Stimulated activated CD8-positive, alpha-beta memory T cell treated with anti-CD3 and anti-CD28 coated beads, Interleukin-4, amount 100 ng/mL, for 24 hours (primary cell): Measurements from ENCODE around the gene C4orf36.
"Not testable (repeated sequence)": the region's sequence is repeated elsewhere in the genome, so short reads cannot be mapped to it uniquely, and the experiment has no call there.

Experiments
- DNase-seq: peaks from one replicate; pipeline ENCODE4 v3.0.0-alpha.2; 2020; ENCODE audit warnings: low read depth

Gene C4orf36

DNA sequence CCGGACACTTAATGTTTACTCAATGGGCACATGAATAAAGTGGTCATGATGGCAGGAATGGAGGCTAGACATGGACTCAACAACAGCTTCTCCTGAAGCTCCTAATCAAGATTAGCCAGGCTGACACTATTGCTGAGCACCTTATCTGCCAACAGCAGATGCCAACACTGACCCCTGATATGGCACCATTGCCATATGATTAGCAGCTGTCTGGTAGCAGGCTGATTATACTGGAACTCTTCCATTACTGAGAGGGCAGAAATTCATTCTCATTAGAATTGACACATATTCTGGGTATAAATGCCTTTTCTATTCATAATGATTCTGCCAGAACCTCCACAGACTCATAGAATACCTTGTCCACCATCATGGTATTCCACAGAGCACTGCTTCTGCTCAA is 24.2 kb upstream of the C4orf36 start:
- no peak for DNase-seq

DNA sequence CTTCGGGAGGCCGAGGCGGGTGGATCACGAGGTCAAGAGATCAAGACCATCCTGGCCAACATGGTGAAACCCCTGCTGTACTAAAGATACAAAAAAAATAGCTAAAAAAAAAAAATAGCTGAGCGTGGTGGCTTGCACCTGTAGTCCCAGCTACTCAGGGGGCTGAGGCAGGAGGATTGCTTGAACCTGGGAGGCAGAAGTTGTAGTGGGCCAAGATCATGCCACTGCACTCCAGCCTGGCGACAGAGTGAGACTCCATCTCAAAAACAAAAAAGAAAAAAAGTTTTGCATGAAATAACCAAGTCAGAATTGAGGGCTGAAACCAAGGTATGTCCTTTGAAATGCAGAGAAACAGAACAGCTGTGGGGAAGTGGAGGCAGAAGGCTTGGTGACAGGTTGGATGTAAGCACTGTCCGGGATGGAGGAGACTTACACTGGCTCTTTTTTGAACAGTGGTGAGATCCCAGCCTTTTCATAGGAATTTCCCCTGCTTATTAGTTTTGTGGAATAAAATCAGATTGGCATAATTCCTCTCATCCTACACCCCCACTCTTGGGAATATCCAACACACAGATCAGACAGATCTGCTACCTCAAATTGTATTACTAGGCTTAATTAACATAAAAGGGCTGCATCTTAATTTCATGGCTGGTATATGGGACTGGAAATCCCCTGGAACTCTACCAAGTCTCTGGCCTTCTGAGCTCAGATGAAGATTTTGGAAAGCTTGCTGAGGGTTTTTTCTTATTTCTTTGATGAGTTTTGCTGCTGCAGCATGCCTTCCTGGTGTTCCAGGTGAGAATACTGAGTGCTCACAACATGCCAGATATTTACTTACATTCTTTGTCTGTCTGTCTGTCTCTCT is 18.8 kb upstream of the C4orf36 start:
- DNase-seq: no peak

DNA sequence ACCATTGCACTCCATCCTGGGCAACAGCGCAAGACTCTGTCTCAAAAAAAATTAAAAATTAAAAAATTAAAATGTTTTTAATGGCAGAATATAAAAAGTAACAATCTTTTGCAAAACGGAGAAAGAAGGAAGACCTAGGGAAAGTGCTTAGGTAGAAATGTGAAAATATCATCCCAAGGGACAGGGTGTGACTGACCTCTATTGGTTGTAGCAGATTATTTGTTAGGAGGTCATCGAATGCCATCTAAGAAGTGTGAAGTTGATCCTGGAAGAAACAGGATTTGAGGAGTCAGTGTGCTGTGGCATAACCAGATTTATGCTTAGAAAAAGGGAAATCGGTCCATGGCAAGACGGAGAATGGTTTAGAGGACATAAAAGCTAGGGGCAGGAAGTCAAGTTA is 18.1 kb upstream of the C4orf36 start:
- no peak for DNase-seq

DNA sequence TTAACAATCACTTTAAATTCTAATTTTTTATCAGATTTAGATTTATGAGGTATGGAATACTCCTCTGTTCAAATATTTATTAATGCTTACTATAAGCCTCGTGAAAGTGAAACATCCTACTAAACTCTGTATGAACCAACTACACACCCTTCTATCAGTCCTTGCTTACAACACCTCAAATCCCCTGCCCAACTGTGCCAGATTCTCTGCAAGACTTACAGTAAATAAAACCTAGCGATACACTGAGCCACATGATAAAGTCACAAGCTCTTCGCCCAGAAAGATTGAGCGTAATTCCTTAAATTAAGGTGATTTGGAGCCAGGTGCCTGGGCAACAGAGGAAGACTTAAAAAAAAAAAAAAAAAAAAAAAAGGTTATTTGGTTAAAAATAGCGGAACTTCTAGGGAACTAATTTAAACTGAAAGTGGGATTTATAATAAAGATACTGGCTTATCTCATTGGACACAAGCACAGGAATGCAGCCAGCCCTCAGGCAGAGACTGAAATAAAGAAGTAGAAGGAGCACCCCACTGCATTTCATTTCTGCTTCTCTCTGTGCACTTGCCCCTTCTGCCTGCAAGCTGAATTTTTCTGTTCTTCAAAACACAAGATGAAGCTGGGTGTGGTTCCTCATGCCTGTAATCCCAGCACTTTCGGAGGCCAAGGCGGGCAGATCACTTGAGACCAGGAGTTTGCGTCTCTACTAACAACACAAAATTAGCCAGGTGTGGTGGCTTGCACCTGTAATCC is 17.5 kb upstream of the C4orf36 start:
- DNase-seq: no peak

DNA sequence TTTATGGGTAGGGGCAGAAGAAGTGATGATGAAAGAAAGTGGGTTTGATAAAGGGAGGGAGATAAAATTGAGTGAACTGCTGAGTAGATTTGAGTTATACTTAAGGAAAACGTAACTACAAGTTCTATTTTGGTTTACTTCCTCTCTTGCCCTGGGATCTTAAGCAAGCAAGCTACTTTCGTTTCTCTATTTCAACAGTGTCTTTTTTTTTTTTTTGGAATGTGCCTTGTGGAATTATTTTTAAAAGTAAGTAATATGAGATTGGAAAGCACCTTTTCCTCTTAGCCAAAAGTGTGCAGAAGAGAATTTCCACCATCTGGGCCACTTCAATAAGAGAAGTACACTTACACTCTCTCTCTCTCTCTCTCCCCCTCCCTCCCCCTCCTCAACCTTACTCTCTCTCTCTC is 16.0 kb upstream of the C4orf36 start:
- DNase-seq: no peak

DNA sequence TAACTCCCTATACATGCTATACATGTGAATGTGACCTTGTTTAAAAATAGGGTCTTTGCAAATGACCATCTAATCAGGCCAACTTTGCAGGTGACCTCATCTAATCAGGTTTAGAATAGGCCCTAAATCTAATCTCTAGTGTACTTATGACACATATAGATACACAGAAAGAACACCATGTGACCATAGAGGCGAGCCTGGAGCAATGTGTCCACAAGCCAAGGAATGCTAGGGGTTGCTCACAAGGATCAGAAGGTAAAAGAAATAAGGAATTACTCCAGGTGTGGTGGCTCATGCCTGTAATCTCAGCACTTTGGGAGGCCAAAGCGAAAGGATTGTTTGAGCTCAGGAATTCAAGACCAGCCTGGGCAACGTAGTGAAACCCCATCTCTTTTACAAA is 9.6 kb upstream of the C4orf36 start:
- no peak for DNase-seq

DNA sequence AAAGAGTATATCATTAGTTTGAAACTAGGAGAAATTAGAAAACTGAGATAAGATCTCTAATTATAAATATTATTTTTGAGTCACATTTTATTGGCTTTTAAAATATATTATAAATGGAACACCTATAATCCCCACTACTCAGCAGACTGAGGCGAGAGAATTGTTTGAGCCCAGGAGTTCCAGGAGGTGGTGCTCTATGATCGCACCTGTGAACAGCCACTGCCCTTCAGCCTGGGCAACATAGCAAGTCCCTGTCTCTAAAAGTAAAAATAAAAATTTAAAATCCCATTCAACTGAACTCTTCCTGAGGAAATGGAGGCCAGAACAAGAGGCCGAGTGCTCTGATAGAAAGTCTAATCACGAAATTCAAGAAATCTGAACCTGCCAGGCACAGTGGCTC is 6.3 kb upstream of the C4orf36 start:
- no peak for DNase-seq

DNA sequence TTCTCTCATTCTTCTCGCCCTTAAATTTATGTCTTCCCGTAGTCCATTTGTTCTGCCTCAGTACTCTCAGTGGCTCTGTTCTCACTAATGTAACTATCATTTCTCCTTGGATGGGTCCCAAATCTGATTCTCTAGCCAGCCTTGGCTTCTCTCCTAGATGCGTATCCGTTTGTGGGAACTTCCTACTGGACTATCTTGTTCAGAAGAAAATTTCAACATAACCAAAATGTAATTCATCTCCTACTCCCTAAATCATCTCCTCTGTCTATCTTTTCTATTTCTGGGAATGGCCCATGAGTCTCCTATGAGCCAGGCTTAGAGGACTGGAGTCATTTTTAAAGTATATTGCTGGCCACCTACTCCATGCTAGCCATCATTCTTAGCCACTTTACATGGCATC is 4.4 kb upstream of the C4orf36 start:
- no peak for DNase-seq

DNA sequence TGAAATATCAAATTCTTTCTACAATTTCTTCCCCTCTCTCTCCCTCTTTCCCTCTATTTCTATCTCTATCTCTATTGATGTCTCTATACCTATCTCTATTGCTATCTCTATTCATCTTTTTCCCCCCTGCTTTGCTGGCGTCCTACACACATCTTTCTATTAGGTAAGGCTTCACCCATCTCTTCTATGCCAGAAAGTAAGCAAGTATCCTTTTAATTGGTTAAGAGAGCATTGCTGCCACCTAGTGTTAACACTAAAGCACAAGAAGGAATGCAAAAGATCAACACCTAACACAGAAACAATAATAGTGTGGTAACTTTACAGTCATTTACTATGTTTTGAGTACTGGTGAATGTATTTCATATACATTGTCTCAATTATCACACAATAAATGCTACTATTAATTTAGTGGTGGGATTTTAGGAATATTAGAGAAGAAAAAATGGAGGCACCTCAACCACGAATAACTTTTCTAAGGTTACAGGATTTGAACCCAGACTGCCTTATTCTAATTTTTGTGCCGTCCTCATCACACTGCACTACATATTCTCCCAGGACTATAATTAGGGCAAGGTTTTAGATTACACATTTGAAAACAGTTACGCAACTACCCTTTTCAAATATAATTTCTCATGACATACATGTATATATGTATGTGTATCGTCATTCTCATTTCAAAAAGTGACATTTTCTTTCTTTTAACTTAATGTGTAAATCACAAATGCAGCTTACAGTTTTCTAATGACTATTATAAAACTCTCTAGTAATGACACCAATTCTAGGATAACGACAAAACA is 3.7 kb upstream of the C4orf36 start:
- no peak for DNase-seq

DNA sequence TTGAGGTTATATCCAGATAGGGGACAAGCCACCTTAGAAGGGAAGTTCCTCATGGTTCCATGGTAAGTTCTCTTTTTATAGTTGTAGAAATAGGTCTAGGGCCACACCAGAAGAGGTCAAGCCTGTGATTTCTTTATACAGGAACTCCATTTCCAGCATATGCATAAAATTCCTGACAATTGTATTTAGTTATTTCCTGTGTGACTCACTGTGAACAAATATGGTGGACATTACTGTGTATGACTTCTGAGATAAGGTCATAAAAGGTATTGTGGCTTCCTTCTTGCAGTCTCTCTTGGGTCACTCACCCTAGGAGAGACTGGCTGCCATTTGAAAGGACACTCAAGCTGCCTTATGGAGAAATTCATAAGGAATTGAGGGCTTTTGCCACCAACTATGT is 2.2 kb upstream of the C4orf36 start:
- DNase-seq: no peak

DNA sequence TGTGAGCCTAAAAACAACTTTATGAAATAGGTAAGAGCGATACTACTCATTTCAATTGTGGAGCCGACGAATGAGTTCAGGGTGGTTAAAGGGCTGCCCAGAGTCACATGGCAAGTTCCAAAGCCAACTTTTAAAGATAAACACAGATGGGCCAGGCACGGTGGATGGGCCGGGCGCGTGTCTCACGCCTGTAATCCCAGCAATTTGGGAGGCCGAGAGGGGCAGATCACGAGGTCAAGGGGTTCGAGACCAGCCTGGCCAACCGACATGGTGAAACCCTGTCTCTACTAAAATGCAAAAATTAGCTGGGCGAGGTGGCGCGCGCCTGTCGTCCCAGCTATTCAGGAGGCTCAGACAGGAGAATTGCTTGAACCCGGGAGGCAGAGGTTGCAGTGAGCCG is 914 bp upstream of the C4orf36 start:
- DNase-seq: no peak

DNA sequence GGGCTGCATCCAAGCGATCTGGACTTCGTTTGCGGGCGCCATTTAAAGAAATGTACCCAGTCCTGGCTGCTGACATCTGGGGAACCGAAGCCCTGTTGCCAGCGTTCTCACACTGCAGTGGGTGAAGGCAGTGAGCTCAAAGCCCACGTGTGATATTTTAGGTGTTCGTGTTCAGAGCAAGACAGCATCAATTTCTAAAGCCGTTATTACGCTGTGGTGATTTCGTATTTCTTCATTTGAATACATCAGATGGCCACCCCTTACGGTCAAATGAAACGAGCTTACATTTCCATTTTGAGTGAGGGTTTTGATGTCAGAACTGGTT is 376 bp upstream of the C4orf36 start:
- no peak for DNase-seq

DNA sequence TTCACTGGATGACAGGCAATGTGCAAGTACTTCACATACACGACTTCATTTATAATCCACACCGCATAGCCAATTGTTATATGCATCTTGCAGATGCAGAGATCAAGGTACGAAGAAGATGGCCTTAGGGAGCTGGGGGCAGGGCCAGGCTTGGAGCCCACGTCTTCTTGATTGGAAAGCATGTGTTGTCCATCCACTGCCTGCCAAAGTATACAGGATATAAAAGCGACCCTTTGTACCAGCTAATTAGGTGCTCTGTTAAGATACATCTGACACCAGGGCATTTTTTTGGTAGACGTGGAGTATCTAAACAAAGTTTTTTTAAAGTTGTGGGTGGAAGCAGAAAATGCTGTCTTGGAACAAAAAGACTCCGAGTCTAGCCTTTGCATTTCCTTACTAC is 1.4 kb downstream of the C4orf36 start:
- no peak for DNase-seq

DNA sequence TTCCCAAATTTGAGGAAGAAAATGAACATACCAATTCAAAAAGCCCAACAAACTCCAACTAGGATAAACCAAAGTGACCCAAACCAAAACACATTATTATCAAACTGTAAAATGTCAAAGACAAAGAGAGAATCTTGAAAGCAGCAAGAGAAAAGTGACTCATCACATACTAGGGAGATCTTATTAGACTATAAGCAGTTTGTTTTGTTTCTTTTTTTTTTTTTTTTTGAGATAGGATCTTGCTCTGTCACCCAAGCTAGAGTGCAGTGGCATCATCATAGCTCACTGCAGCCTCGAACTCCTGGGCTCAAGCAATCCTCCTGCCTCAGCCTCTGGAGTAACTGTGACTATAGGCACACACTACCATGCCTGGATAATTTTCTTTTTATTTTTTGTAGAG is 12.6 kb downstream of the C4orf36 start:
- DNase-seq: no peak

DNA sequence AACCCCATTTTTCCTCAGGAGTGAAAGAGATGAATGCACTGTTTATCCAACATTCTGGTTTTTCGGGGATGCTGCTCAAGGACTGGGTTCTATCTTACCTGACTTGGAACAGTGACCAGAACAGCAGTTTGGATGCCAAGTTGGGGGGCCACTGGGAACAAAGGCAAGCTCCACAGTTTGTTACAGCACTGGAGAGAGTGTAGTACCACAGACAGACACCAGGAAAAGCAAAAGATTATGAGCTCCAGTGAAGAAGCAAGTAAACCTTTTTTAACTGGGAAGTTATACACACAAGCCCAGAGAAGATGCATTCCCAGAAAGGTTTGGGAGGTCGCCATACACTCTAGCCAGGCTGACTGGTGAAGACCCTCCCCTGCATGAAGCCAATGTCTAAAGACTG is 13.6 kb downstream of the C4orf36 start:
- DNase-seq: no peak

DNA sequence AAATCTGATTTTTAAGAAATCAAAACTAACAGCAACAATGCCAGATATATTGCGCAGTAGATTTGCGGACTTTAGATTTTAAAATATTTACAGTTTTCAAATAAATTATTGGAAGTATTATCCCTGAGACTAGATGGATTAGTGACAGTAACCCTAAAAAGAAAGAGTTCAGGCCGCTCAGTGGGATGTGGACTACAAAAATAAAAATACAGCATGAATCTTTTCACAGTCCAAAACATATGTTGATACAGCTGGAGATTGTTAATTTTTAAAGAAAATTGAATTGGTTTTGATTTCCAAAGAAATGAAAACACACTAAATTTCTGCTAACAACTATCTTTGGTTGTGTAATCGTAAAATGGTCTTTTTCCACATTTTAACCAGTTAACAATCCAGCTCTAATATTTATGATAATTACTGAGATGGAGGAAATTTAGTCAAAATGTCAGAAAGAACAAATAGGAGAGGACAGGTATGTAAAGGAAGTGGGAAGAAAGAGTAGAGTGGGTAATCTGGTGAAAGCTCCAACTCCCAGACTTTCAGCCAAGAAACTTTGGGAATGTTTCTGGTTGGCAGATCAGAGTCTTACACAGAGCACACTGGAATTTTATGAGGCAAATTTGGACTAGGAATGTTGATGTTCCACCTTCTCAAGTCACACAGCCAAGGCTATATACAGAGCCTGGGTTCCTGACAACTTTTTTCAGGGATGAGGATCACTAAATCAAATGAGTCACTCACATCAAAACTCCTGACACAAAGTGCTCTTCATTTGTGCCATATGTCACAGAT is 15.1 kb downstream of the C4orf36 start:
- no peak for DNase-seq

DNA sequence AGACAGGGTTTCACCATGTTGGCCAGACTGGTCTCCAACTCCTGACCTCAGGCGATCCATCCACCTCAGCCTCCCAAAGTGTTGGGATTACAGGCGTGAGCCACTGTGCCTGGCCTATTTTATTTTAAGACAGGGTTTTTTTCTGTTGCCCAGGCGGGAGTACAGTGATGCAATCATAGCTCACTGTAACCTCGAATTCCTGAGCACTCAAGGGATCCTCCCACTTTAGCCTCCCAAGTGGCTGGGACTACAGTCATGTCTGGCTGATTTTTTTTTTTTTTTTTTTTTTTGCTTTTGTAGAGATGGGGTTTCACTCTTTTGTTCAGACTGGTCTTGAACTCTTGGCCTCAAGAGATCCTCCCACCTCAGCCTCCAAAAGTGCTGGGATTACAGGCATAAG is 16.8 kb downstream of the C4orf36 start:
- not testable (repeated sequence) for DNase-seq

DNA sequence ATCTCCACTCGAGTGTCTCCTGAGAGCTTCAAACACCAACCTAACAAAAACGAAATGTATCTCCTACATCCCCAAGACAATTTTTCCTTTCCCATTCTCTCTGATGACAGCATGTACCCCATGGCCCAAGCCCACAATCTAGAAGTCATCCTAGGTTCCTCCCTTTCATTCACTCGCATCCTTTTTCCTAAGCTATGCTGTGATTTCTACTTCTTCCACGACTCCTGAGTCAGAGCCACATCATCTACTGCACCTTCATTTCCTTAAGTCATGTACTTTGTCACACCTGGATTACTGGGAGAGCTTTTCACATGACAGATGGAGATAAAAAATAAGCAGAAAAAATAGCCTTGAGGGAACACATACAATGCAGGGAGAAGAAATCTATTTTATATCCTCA is 20.1 kb downstream of the C4orf36 start:
- no peak for DNase-seq

DNA sequence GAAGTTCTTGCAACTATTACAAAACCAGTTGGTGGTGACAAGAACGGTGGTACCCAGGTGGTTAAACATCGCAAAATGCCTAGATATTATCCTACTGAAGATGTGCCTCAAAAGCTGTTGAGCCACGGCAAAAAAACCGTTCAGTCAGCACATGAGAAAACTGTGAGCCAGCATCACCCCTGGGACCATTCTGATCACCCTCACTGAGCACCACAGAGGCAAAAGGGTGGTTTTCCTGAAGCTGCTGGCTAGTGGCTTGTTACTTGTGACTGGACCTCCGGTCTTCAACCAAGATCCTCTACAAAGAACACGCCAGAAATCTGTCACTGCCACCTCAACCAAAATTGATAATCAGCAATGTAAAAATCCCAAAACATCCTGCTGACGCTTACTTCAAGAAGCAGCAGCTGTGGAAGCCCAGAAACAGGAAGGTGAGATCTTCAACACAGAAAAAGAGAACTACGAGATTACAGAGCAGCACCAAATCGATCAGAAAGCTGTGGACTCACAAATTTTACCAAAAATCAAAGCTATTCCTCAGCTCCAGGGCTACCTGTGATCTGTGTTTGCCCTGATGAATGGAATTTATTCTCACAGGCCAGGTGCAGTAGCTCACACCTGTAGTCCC is 21.7 kb downstream of the C4orf36 start:
- DNase-seq: no peak

DNA sequence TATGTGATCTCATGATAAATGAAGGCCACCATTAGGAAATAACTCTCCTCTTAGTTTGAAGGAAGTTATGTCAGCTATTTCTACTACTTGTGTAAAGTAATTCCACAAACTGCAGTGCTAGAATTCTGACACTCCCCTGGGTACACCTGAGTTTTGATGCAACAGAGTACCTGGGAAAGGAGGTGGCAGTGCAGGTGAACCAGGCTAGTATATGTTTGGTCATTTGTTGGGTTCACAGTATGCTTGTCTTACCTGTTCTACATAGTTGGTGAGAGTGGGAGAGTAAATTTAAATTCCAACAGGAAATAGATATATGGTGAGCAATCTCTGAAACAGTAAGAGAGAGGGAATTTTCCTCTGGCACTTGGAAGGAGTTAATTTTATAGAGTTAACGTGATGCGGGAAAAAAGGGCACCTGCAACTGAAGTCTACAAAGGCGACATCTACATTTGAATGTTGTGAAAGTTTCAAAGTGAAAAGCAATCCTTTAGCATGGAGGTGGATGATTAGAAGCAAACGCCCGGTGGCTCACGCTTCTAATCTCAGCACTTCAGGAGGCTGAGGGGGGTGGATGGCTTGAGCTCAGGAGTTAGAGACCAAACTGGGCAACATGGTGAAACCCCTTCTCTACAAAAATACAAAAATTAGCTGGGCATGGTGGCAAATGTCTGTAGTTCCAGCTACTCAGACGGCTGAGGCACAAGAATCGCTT is 34.7 kb downstream of the C4orf36 start:
- DNase-seq: no peak

DNA sequence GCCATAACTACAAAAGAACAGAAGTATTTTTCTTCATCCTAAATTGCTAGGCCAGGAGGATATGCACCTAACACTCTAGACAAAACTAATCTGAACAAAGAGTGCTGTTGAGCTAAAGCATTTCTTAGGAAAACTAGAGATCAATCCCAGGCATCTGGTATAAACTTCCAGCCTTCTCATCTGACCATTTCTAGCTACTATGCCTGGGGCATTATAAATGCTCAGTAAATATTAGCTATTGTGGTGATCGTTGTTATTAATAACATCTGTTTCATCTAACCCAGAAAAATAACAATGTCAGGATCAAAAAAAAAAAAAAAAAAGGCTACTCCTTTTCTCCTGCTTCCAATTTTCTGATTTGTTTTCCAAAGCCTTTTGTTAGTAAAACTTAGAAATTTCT is 35.3 kb downstream of the C4orf36 start:
- DNase-seq: no peak
